Activated CD4-positive, alpha-beta T cell treated with anti-CD3 and anti-CD28 coated beads for 48 hours (primary cell): ENCODE measurements around the gene ABCA3.

ENCODE experiments used
- DNase-seq: peaks from one replicate; pipeline ENCODE4 v3.0.0-alpha.2; 2020

ABCA3 gene

DNA sequence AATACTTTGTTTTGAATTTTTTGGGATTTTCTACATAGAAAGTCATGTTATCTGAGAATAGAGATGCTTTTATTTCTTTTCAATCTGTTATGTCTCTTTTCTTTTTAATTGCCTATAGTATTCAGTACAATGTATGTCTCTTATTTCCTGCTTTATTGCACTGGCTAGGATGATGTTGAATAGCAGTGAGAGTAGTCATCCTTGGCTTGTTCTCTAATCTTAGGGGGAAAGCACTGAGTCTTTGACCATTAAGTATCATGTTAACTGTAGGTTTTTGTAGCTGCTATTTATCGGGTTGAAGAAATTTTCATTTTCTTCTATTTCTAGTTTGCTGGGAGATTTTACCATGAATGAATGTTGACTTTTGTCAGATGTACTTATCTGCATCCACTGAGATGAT is 10.0 kb upstream of the ABCA3 start:
- DNase-seq, result no peak

DNA sequence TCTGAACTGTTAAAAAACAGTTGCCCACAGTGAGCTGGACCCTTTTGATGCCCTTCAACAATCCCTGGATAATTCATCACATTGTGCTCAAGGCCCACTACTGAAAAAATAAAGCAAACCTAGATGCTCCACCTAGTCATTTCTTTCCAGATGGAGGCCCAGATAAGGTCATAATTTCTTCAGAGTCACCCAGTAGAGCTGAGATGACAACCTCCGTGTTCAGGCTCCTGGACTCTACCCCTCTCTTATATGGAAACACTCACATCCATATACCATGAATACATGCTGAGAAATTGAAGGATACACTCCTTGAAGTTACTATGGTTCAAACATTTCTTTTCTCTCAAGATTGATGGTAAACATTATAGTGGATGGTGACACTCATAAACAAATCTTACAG is 2.7 kb upstream of the ABCA3 start:
- no peak for DNase-seq

DNA sequence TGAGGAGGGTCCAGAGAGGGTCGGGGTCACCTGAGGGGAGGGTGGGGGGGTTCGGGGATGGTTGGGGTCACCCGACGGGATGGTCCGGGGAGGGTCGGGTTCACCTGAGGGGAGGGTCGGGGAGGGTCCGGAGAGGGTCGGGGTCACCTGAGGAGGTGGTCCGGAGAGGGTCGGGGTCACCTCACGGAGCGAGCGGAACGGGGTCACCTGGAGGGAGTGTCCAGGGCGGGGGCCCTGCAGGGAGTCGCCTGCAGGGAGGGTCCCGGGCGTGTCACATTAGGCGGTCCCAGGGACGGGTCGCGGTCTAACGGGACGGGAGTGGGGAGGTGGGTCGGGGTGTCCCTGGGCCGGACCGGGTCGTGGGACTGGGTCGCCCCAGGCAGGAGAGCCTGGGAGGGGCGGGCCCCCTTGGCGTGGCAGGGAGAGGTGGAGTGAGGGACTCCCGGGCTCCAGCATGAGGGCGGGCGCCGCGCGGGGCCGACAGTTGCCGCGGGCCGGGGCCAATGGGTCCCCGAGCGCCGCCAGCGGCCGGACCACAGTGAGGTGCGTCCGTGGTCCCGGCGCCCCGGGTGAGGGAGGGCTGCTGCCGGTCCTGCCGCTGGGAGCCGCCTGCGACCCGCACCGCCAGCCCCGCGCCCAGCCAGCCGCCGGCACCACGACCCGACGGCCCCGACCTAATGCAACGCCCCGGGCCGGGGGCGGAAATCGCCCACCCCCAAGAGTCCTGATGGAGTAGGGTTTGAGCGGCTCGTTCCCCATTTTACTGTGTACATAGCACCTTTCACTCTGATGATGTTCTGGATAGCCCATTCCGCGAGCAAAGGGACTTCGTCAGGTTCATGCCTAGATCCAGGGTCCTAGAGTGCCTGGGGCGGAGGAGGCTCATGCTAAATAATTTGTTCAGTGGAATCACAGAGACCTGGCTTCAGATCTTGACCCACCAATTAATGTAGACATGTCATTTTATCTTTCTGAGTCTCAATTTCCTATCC is 1.2 kb upstream of the ABCA3 start:
- no peak for DNase-seq

- peak; percentile 57 for DNase-seq
These were observed 725 bp downstream of the ABCA3 start for GRCh38 chr16:2339521-2340484.

DNA sequence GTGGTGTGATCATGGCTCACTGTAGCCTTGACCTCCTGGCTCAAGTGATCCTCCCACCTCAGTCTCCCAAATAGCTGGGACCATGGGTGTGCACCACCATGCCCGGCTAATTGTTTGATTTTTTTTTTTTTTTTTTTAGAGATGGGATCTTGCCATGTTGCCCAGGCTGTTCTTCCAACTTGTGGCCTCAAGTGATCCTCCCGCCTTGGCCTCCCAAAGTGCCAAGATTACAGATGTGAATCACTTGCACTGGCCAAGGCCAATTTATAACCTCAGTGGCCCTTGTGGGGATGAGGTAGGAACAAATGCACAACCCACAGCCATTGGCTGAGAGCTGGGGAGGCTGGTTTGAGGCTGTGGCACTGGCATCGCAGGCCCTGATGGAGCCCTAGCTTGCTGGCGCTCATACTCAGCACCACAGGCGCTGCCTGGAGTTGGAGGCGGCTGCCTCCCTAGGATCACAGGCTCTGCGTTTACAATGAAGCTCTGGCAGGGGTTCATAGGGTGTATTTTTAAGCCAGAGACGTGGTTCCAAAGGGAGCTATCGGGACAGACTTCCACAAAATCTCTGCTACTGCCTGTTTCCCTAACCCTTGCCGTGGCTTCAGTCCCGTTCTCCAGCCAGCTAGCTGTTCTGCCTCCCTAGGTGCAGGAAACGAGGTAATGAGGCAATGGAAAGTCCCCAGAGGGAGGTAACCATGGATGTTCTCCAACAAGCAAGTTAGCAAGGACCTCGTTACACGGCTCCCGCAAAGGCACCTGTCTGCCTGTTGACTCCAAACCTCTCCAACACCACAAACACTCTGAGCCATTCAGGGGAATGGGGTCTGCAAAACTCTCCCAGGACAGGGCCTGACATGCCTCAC is 2.9 kb downstream of the ABCA3 start:
- DNase-seq, result no peak

DNA sequence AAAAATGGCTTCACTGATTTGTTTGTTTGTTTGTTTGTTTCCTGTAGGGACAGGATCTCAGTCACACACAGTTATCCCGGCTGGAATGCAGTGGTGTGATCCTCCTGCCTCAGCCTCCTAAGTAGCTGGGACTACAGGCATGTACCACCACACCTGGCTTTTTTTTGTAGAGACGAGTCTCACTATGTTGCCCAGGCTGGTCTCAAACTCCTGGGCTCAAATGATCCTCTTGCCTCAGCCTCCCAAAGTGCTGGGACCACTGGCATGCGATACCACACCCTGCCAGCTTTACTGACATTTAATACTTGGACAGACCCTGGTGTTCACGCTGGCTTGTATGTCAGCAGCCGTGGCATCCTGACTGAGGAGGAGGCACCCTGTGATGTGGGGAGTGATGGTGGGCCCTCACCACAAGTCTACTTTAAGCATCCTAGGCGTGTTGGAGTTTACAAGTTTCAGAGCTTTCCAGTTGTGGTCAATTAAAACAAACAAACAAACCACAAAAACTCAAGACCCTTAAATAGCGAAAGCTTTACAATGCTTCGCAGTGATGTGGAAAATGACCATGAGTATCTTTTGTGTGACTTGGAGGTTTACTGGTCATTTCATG is 5.1 kb downstream of the ABCA3 start:
- no peak for DNase-seq

- DNase-seq, result no peak
These were observed 6.7 kb downstream of the ABCA3 start for GRCh38 chr16:2333772-2334379.

DNA sequence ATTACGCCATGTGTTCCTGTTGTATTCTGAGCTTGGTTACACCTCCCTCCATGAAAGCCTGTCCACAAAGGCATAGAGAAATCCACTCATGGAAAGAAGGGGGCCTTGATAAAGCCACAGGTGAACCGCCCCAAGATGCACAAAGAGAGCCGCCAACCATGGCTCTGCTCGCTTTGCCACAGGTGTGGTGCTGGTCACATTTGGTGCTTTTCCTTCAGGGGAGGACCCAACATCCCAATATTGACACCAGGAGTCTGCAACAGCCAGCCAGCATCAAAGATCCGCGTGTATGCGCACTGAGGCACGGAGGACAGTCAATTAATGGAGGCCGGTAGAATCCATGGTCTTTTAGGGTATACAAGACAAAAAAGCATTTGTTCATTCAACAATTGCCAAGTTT is 7.3 kb downstream of the ABCA3 start:
- DNase-seq, result no peak

- DNase-seq, result no peak
These were observed 8.6 kb downstream of the ABCA3 start for GRCh38 chr16:2331931-2332267.

- no peak for DNase-seq
These were observed 9.2 kb downstream of the ABCA3 start for GRCh38 chr16:2331199-2331930.

- no peak for DNase-seq
These were observed 11.0 kb downstream of the ABCA3 start for GRCh38 chr16:2329532-2329931.

- DNase-seq, result no peak
These were observed 12.1 kb downstream of the ABCA3 start for GRCh38 chr16:2328428-2328827.

DNA sequence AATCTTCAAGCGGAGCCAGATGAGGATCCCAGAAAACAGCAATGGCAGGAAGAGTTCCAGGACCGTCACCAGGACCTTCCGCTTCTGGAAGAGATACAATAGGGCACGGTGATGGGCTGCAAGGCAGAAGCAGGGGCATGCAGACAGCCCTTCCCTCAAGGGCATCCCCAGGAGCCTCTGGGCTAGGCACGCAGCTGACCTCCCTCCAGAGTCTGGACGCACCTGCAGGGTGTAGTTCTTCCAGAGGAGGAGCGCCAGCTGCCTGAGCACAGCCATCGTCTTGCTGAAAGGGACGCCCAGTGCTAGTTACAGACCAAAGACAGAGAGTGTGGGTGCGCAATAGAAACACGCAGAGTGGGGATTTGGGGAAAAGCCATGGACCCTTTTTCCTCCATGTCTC is 14.3 kb downstream of the ABCA3 start:
- no peak for DNase-seq

GRCh38 chr16:2325791-2326190 is 14.7 kb downstream of the ABCA3 start:
- DNase-seq, result no peak

DNA sequence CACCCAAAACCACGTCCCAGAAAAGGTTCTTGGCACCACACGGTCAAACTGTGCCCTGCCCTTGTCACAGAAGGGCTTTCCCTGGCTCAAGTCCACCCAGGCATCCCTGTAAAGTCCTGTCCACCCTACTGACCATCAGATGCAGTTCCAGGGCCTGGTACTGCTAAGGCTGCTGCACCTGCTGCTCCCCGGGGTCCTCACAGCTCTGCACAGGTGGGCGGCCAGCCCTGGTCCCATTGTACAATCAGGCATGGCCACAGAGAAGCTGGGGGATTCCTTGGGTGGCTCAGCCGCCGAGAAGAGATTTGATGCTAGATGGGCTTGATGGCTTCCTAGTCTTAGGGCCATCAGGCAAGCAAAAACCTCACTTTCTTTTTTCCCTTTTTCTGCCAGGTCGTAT is 15.3 kb downstream of the ABCA3 start:
- no peak for DNase-seq

GRCh38 chr16:2324296-2324859 is 16.1 kb downstream of the ABCA3 start:
- DNase-seq, result no peak

- no peak for DNase-seq
These were observed 16.8 kb downstream of the ABCA3 start for GRCh38 chr16:2323701-2324100.

- DNase-seq, result no peak
These were observed 20.9 kb downstream of the ABCA3 start for GRCh38 chr16:2319606-2320005.

GRCh38 chr16:2317231-2318020 is 23.1 kb downstream of the ABCA3 start:
- no peak for DNase-seq
